Measurements from ENCODE around the gene HS3ST1.

Gene HS3ST1

DNA sequence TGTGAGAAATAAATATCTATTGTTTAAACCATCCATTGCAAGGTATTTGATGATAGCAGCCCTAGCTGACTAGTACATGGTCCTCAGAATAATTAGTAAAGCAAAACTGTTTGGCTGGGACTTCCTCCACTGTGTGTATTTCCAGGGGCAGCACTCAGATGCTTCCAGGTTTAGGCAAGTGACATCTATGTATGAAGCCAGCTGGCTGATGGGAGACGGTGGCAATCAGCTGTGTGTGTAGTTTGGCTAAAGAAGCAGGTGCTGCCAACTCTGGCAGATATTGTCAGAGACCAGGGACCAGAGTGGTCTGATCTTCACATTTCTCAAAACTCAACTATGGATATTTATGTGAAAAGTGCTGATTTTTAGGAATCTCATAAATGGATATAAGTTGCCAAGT is 19.1 kb downstream of the HS3ST1 start:
- Mint-ChIP-seq H3K27ac (no peak overlapping the region), H3K4me1 (peaks cover 22% of the 10 kb centered on the region), H3K9me3 (no peaks in the 10 kb centered on the region), H3K27me3 (ENCODE audit: low read depth, poor library complexity) (peaks cover 5% of the 10 kb centered on the region), H3K36me3 (ENCODE audit: low read depth) (no peaks in the 10 kb centered on the region), H3K4me3 (no peak overlapping the region)
- DNase-seq, result no peak
- TF ChIP-seq CTCF (IDR thresholded peaks at IDR 0.05), result no peak

- Mint-ChIP-seq H3K36me3 (ENCODE audit: low read depth) (no peaks in the 10 kb centered on the region), H3K4me1 (peaks cover 22% of the 10 kb centered on the region), H3K9me3 (no peaks in the 10 kb centered on the region), H3K27ac (peak overlapping the region; percentile 20), H3K4me3 (no peak overlapping the region), H3K27me3 (ENCODE audit: low read depth, poor library complexity) (peaks cover 4% of the 10 kb centered on the region)
- no peak for TF ChIP-seq CTCF (IDR thresholded peaks at IDR 0.05)
- DNase-seq, result no peak
Measured at GRCh38 chr4:11408233-11408967, 20.3 kb downstream of the HS3ST1 start.

DNA sequence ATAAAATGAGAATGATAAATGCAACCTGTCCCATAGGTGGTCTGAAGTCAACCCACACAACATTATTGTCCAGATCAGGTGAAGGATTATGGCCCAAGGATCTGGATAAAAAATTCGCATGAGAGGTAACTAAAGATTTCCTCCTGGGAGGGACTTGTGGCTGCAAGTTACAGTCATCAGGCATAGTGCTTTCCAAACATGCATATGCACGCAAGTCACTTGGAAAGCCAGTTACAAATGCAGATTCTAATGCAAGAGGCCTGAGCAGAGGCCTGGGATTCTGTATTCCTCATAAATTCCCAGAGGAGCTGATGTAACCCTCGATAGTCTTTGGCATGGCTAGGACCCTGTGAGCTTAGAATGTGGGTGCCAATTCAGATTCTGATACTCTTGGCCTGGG is 21.1 kb downstream of the HS3ST1 start:
- peaks cover 22% of the 10 kb centered on the region for H3K4me1 Mint-ChIP-seq
- no peak for TF ChIP-seq CTCF (IDR thresholded peaks at IDR 0.05)
- no peaks in the 10 kb centered on the region for H3K9me3 Mint-ChIP-seq
- no peak for DNase-seq
- peaks cover 2% of the 10 kb centered on the region for H3K27me3 Mint-ChIP-seq (ENCODE audit: low read depth, poor library complexity)
- H3K36me3 Mint-ChIP-seq (ENCODE audit: low read depth), result no peaks in the 10 kb centered on the region
- peak overlapping the region; percentile 80 for H3K27ac Mint-ChIP-seq
- no peak overlapping the region for H3K4me3 Mint-ChIP-seq

GRCh38 chr4:11404431-11404830 is 24.3 kb downstream of the HS3ST1 start:
- Mint-ChIP-seq H3K9me3 (no peaks in the 10 kb centered on the region), H3K4me1 (peaks cover 22% of the 10 kb centered on the region), H3K36me3 (ENCODE audit: low read depth) (no peaks in the 10 kb centered on the region), H3K27me3 (ENCODE audit: low read depth, poor library complexity) (peaks cover 2% of the 10 kb centered on the region), H3K27ac (no peak overlapping the region), H3K4me3 (no peak overlapping the region)
- DNase-seq, result no peak
- TF ChIP-seq CTCF (IDR thresholded peaks at IDR 0.05), result no peak

DNA sequence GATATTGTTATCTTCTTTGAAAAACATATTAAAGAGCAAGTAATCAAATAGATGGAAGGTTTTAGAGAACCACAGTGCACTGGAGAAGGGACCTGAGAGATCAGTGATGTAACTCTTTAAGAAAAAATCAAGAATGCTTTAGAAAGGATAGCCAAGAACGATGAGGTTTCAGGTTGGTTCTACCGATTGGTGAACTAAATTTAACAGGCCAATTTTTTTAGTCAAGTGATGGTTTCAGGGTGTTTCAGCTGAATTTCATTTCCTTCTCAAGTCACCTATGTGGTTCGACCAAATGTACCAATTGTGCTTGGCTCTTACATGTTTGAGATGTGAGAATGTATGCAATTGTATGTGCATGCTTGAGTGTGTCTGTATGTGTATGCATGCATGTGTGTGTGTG is 26.5 kb downstream of the HS3ST1 start:
- H3K36me3 Mint-ChIP-seq (ENCODE audit: low read depth), result peaks cover 10% of the 10 kb centered on the region
- TF ChIP-seq CTCF (IDR thresholded peaks at IDR 0.05), result no peak
- H3K9me3 Mint-ChIP-seq, result no peaks in the 10 kb centered on the region
- no peak overlapping the region for H3K27ac Mint-ChIP-seq
- no peak overlapping the region for H3K4me3 Mint-ChIP-seq
- peaks cover 10% of the 10 kb centered on the region for H3K4me1 Mint-ChIP-seq
- H3K27me3 Mint-ChIP-seq (ENCODE audit: low read depth, poor library complexity), result no peaks in the 10 kb centered on the region
- DNase-seq, result no peak

DNA sequence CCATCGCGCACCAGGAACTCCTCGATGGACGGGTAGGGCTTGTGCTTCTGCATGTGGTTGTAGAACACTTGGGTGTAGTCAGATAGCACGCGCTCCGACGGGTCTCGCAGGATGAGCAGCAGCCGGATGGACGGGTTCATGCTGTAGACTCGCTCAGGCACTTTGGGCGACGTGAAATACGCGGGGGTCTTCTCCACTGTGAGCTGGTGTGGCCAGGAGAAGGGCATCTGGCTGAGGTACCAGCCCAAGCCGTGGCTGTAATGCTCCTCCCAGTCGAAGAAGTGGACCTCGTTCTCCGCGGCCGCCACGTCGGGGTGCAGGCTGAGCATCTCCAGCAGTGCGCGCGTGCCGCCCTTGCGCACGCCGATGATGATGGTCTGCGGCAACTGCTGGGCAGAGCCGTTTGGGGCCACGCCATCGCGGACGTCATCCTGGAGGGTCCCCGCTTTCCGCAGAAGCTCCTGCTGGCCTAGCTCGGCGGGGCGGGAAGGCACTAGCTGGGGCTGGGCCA is 29.2 kb downstream of the HS3ST1 start:
- peaks cover 10% of the 10 kb centered on the region for H3K36me3 Mint-ChIP-seq (ENCODE audit: low read depth)
- H3K9me3 Mint-ChIP-seq, result no peaks in the 10 kb centered on the region
- TF ChIP-seq CTCF (IDR thresholded peaks at IDR 0.05), result no peak
- no peaks in the 10 kb centered on the region for H3K4me1 Mint-ChIP-seq
- no peaks in the 10 kb centered on the region for H3K27me3 Mint-ChIP-seq (ENCODE audit: low read depth, poor library complexity)
- no peak for DNase-seq
- no peak overlapping the region for H3K27ac Mint-ChIP-seq
- H3K4me3 Mint-ChIP-seq, result no peak overlapping the region

All from nephron progenitor cell (in vitro differentiated cells).